ENCODE measurements around the gene ERI3.
"Not testable (repeated sequence)": the region's sequence is repeated elsewhere in the genome, so short reads cannot be mapped to it uniquely, and the experiment has no call there.

The ERI3 gene

GRCh38 chr1:44212355-44213221, 142.5 kb downstream of the ERI3 start:
- TF ChIP-seq EZH2 (IDR thresholded peaks at IDR 0.05; ENCODE audit: borderline replicate concordance, low read length) (no peak), CTCF (IDR thresholded peaks at IDR 0.05; ENCODE audit: low read length) (no peak)
- H3K9ac ChIP-seq (ENCODE audit: low read length): peak overlapping the region; percentile 79

GRCh38 chr1:44210595-44210994, 144.5 kb downstream of the ERI3 start:
- H3K79me2 ChIP-seq (ENCODE audit: insufficient read depth, low read length): no peaks in the 10 kb centered on the region
- no peaks in the 10 kb centered on the region for H3F3A ChIP-seq (ENCODE audit: insufficient read depth, low read length)
- H2AFZ ChIP-seq (ENCODE audit: low read length): no peak overlapping the region
- H3K4me2 ChIP-seq (ENCODE audit: low read length): no peak overlapping the region
- no peak overlapping the region for H3K27ac ChIP-seq (ENCODE audit: low read depth, low read length, poor library complexity, severe bottlenecking)
- H3K9ac ChIP-seq (ENCODE audit: low read length): no peak overlapping the region
- TF ChIP-seq EZH2 (IDR thresholded peaks at IDR 0.05; ENCODE audit: borderline replicate concordance, low read length) (no peak), CTCF (IDR thresholded peaks at IDR 0.05; ENCODE audit: low read length) (no peak)
- no peaks in the 10 kb centered on the region for H4K20me1 ChIP-seq (ENCODE audit: insufficient read depth, low read length)
- no peaks in the 10 kb centered on the region for H3K27me3 ChIP-seq (ENCODE audit: insufficient read depth, low read length)
- H3K9me2 ChIP-seq (ENCODE audit: low read depth, low read length): no peaks in the 10 kb centered on the region
- H3K9me3 ChIP-seq (ENCODE audit: low read length): no peaks in the 10 kb centered on the region
- peaks cover 10% of the 10 kb centered on the region; the same call in 1 of the 2 replicates for H3K36me3 ChIP-seq (ENCODE audit: insufficient read depth, low read length)
- H3K4me1 ChIP-seq (ENCODE audit: insufficient read depth, low read length, severe bottlenecking): peaks cover 20% of the 10 kb centered on the region
- H3K4me3 ChIP-seq (ENCODE audit: low read depth, low read length, poor library complexity, severe bottlenecking): no peak overlapping the region

More at GRCh38 chr1:44212355-44213221, 142.5 kb downstream of the ERI3 start:
- Histone ChIP-seq H3K36me3 (ENCODE audit: insufficient read depth, low read length) (peaks cover 27% of the 10 kb centered on the region; the same call in 1 of the 2 replicates), H2AFZ (ENCODE audit: low read length) (peak overlapping the region; percentile 99), H3K4me2 (ENCODE audit: low read length) (peak overlapping the region; percentile 90), H4K20me1 (ENCODE audit: insufficient read depth, low read length) (no peaks in the 10 kb centered on the region), H3K4me1 (ENCODE audit: insufficient read depth, low read length, severe bottlenecking) (peaks cover 20% of the 10 kb centered on the region), H3K9me3 (ENCODE audit: low read length) (no peaks in the 10 kb centered on the region), H3K9me2 (ENCODE audit: low read depth, low read length) (no peaks in the 10 kb centered on the region), H3K27me3 (ENCODE audit: insufficient read depth, low read length) (no peaks in the 10 kb centered on the region), H3K79me2 (ENCODE audit: insufficient read depth, low read length) (no peaks in the 10 kb centered on the region), H3F3A (ENCODE audit: insufficient read depth, low read length) (no peaks in the 10 kb centered on the region), H3K4me3 (ENCODE audit: low read depth, low read length, poor library complexity, severe bottlenecking) (peak overlapping the region; percentile 89), H3K27ac (ENCODE audit: low read depth, low read length, poor library complexity, severe bottlenecking) (no peak overlapping the region)

GRCh38 chr1:44208226-44208625, 146.8 kb downstream of the ERI3 start:
- peaks cover 9% of the 10 kb centered on the region for H3K4me1 ChIP-seq (ENCODE audit: insufficient read depth, low read length, severe bottlenecking)
- no peak overlapping the region for H3K4me3 ChIP-seq (ENCODE audit: low read depth, low read length, poor library complexity, severe bottlenecking)
- H3K9me2 ChIP-seq (ENCODE audit: low read depth, low read length): no peaks in the 10 kb centered on the region
- H3K27ac ChIP-seq (ENCODE audit: low read depth, low read length, poor library complexity, severe bottlenecking): no peak overlapping the region
- no peaks in the 10 kb centered on the region for H3K9me3 ChIP-seq (ENCODE audit: low read length)
- H3K79me2 ChIP-seq (ENCODE audit: insufficient read depth, low read length): no peaks in the 10 kb centered on the region
- TF ChIP-seq CTCF (IDR thresholded peaks at IDR 0.05; ENCODE audit: low read length) (no peak), EZH2 (IDR thresholded peaks at IDR 0.05; ENCODE audit: borderline replicate concordance, low read length) (no peak)
- no peaks in the 10 kb centered on the region for H3K27me3 ChIP-seq (ENCODE audit: insufficient read depth, low read length)
- no peaks in the 10 kb centered on the region for H3K36me3 ChIP-seq (ENCODE audit: insufficient read depth, low read length)
- no peak overlapping the region for H3K4me2 ChIP-seq (ENCODE audit: low read length)
- H4K20me1 ChIP-seq (ENCODE audit: insufficient read depth, low read length): no peaks in the 10 kb centered on the region
- no peak overlapping the region for H2AFZ ChIP-seq (ENCODE audit: low read length)
- no peaks in the 10 kb centered on the region for H3F3A ChIP-seq (ENCODE audit: insufficient read depth, low read length)
- H3K9ac ChIP-seq (ENCODE audit: low read length): no peak overlapping the region

GRCh38 chr1:44206545-44206944, 148.5 kb downstream of the ERI3 start:
- not testable (repeated sequence) for H3K4me3 ChIP-seq (ENCODE audit: low read depth, low read length, poor library complexity, severe bottlenecking); H3K9me2 ChIP-seq (ENCODE audit: low read depth, low read length); H3K9me3 ChIP-seq (ENCODE audit: low read length); H4K20me1 ChIP-seq (ENCODE audit: insufficient read depth, low read length); H3K9ac ChIP-seq (ENCODE audit: low read length); H3K36me3 ChIP-seq (ENCODE audit: insufficient read depth, low read length); H3K27ac ChIP-seq (ENCODE audit: low read depth, low read length, poor library complexity, severe bottlenecking); H3K27me3 ChIP-seq (ENCODE audit: insufficient read depth, low read length); H2AFZ ChIP-seq (ENCODE audit: low read length); H3K79me2 ChIP-seq (ENCODE audit: insufficient read depth, low read length); H3K4me2 ChIP-seq (ENCODE audit: low read length); H3K4me1 ChIP-seq (ENCODE audit: insufficient read depth, low read length, severe bottlenecking); H3F3A ChIP-seq (ENCODE audit: insufficient read depth, low read length)
